Activated CD8-positive, alpha-beta memory T cell treated with anti-CD3 and anti-CD28 coated beads, Interleukin-2, amount 10 ng/mL, durations not matched to agents 7 days and 5 days (primary cell): Measurements from ENCODE around the gene SLC39A1. TPM values are rescaled to one million over a fixed set of nuclear protein-coding genes. Genes with fewer than 3 reads are reported as not detected.

Experiments
- ATAC-seq: fragments of 150-1000 bp; cut with Tn5 transposase; one replicate; pipeline ENCODE4 v1.10.0; 2021; ENCODE audit warnings: moderate library complexity
- CTCF ChIA-PET: fragments of 350-600 bp; sonication (Branson Sonifier 250); formaldehyde crosslinking; loops from one replicate; lab custom pipeline; 2021; ENCODE audit warnings: antibody characterized with exemption; lab: Charles Lee
- DNase-seq: peaks from one replicate; pipeline ENCODE4 v3.0.0-alpha.2; 2020
- H3K27ac Mint-ChIP-seq: one replicate; pipeline ENCODE4 v1.8.0; 2021; ENCODE audit warnings: mild to moderate bottlenecking, mixed read lengths
- H3K27me3 Mint-ChIP-seq: one replicate; pipeline ENCODE4 v1.8.0; 2021; ENCODE audit warnings: mixed read lengths
- H3K36me3 Mint-ChIP-seq: one replicate; pipeline ENCODE4 v1.8.0; 2021; ENCODE audit warnings: mild to moderate bottlenecking, mixed read lengths
- H3K4me1 Mint-ChIP-seq: one replicate; pipeline ENCODE4 v1.8.0; 2021; ENCODE audit warnings: mixed read lengths
- H3K4me3 Mint-ChIP-seq: one replicate; pipeline ENCODE4 v1.8.0; 2021; ENCODE audit warnings: mild to moderate bottlenecking, moderate library complexity, mixed read lengths
- H3K9me3 Mint-ChIP-seq: one replicate; pipeline ENCODE4 v1.8.0; 2022; ENCODE audit warnings: low read depth, mixed read lengths
- total RNA-seq, 2 experiments: library from RNA; stranded (reverse); gene quantifications; one replicate each; pipeline ENCODE4 v1.2.3, GENCODE V29; 2021

Gene SLC39A1
- total RNA-seq, 2 experiments from 2014 or later: 38.1 to 48.0 TPM

GRCh38 chr1:153957744-153958110 lies 5.6 kb downstream of the SLC39A1 start:
- peaks cover 56% of the 10 kb centered on the region for H3K4me1 Mint-ChIP-seq
- H3K27me3 Mint-ChIP-seq: no peaks in the 10 kb centered on the region

GRCh38 chr1:153956997-153957715 lies 6.2 kb downstream of the SLC39A1 start:
- DNase-seq: no peak
- peak overlapping the region; percentile 98 for H3K27ac Mint-ChIP-seq
- H3K9me3 Mint-ChIP-seq: no peaks in the 10 kb centered on the region
- peaks cover 51% of the 10 kb centered on the region for H3K4me1 Mint-ChIP-seq
- CTCF ChIA-PET: interaction anchor here (0.8 to 5.0 kb wide), 8 partner anchors 8 to 36 kb away, joined by 3 to 46 read pairs (median 8); partner anchors contain the start of genes CREB3L4, DENND4B, JTB and RAB13
- H3K27me3 Mint-ChIP-seq: no peaks in the 10 kb centered on the region
- ATAC-seq: no peak
- H3K36me3 Mint-ChIP-seq: peaks cover 31% of the 10 kb centered on the region
- H3K4me3 Mint-ChIP-seq: peak overlapping the region; percentile 97

More at GRCh38 chr1:153957744-153958110, 5.6 kb downstream of the SLC39A1 start:
- DNase-seq (peak; percentile 72), ATAC-seq (peak; percentile 18)
- Mint-ChIP-seq H3K4me3 (peak overlapping the region; percentile 97), H3K36me3 (peaks cover 26% of the 10 kb centered on the region), H3K9me3 (no peaks in the 10 kb centered on the region), H3K27ac (peak overlapping the region; percentile 98)
- CTCF ChIA-PET: interaction anchor here (1.5 to 5.0 kb wide), 5 partner anchors 9 to 161 kb away, joined by 4 to 46 read pairs (median 11); partner anchors contain the start of genes CREB3L4, DENND4B and JTB

GRCh38 chr1:153954826-153955225 lies 8.5 kb downstream of the SLC39A1 start:
- no peaks in the 10 kb centered on the region for H3K27me3 Mint-ChIP-seq
- CTCF ChIA-PET: interaction anchor here (1.0 kb wide), 1 partner anchor 10 kb away, joined by 3 read pairs; no protein-coding TSS in a partner anchor
- H3K9me3 Mint-ChIP-seq: no peaks in the 10 kb centered on the region
- peaks cover 37% of the 10 kb centered on the region for H3K36me3 Mint-ChIP-seq
- ATAC-seq (no peak), DNase-seq (no peak)
- H3K4me3 Mint-ChIP-seq: no peak overlapping the region
- peaks cover 37% of the 10 kb centered on the region for H3K4me1 Mint-ChIP-seq
- H3K27ac Mint-ChIP-seq: no peak overlapping the region

GRCh38 chr1:153953859-153954365 lies 9.4 kb downstream of the SLC39A1 start:
- DNase-seq (no peak), ATAC-seq (no peak)
- Mint-ChIP-seq H3K36me3 (peaks cover 36% of the 10 kb centered on the region), H3K4me1 (peaks cover 32% of the 10 kb centered on the region), H3K9me3 (no peaks in the 10 kb centered on the region), H3K27me3 (no peaks in the 10 kb centered on the region), H3K27ac (peak overlapping the region; percentile 54), H3K4me3 (no peak overlapping the region)
- CTCF ChIA-PET: interaction anchor here (0.9 to 1.0 kb wide), 3 partner anchors 9 to 32 kb away, joined by 3 to 4 read pairs (median 3); partner anchors contain the start of genes CREB3L4 and RAB13

GRCh38 chr1:153951801-153952200 lies 11.5 kb downstream of the SLC39A1 start:
- CTCF ChIA-PET: no interaction called here
- ATAC-seq (no peak), DNase-seq (no peak)
- H3K4me1 Mint-ChIP-seq: peaks cover 28% of the 10 kb centered on the region
- peak overlapping the region; percentile 8 for H3K27ac Mint-ChIP-seq
- H3K27me3 Mint-ChIP-seq: no peaks in the 10 kb centered on the region
- H3K36me3 Mint-ChIP-seq: peaks cover 38% of the 10 kb centered on the region
- H3K4me3 Mint-ChIP-seq: no peak overlapping the region
- no peaks in the 10 kb centered on the region for H3K9me3 Mint-ChIP-seq

GRCh38 chr1:153951183-153951582 lies 12.2 kb downstream of the SLC39A1 start:
- DNase-seq: no peak
- no peaks in the 10 kb centered on the region for H3K27me3 Mint-ChIP-seq
- H3K27ac Mint-ChIP-seq: no peak overlapping the region
- peaks cover 24% of the 10 kb centered on the region for H3K4me1 Mint-ChIP-seq
- CTCF ChIA-PET: no interaction called here
- H3K4me3 Mint-ChIP-seq: no peak overlapping the region
- peaks cover 38% of the 10 kb centered on the region for H3K36me3 Mint-ChIP-seq
- H3K9me3 Mint-ChIP-seq: no peaks in the 10 kb centered on the region
- no peak for ATAC-seq

GRCh38 chr1:153946622-153947241 lies 16.6 kb downstream of the SLC39A1 start, which contains the start of gene DENND4B:
Gene DENND4B (minus strand): TSS chr1:153946718. CDS start chr1:153944374, 2,344 bp downstream.
- H3K36me3 Mint-ChIP-seq: peaks cover 35% of the 10 kb centered on the region
- no peaks in the 10 kb centered on the region for H3K9me3 Mint-ChIP-seq
- H3K27ac Mint-ChIP-seq: peak within 1 kb of the TSS; percentile 98
- H3K4me1 Mint-ChIP-seq: peaks cover 27% of the 10 kb centered on the region
- CTCF ChIA-PET: interaction anchor here (0.6 to 5.1 kb wide), 26 partner anchors 11 to 671 kb away, joined by 3 to 61 read pairs (median 5); partner anchors contain the start of genes CREB3L4, CRTC2, GATAD2B and JTB
- DNase-seq (peak; percentile 83), ATAC-seq (peak; percentile 72)
- peak within 1 kb of the TSS; percentile 83 for H3K4me3 Mint-ChIP-seq
- H3K27me3 Mint-ChIP-seq: no peaks in the 10 kb centered on the region

GRCh38 chr1:153945795-153946621 lies 17.3 kb downstream of the SLC39A1 start:
- DNase-seq: peak; percentile 85
- Mint-ChIP-seq H3K36me3 (peaks cover 37% of the 10 kb centered on the region), H3K9me3 (no peaks in the 10 kb centered on the region), H3K4me1 (peaks cover 27% of the 10 kb centered on the region), H3K4me3 (peak overlapping the region; percentile 83), H3K27me3 (no peaks in the 10 kb centered on the region), H3K27ac (peak overlapping the region; percentile 98)
- CTCF ChIA-PET: interaction anchor here (0.6 to 5.1 kb wide), 27 partner anchors 9 to 672 kb away, joined by 3 to 61 read pairs (median 4); partner anchors contain the start of genes CREB3L4, CRTC2, GATAD2B and JTB
- peak; percentile 52 for ATAC-seq

- ATAC-seq: peak; percentile 70
- peak; percentile 95 for DNase-seq
- Mint-ChIP-seq H3K4me3 (peak overlapping the region; percentile 83), H3K4me1 (peaks cover 27% of the 10 kb centered on the region), H3K36me3 (peaks cover 37% of the 10 kb centered on the region), H3K9me3 (no peaks in the 10 kb centered on the region), H3K27ac (peak overlapping the region; percentile 98), H3K27me3 (no peaks in the 10 kb centered on the region)
- CTCF ChIA-PET: interaction anchor here (0.6 to 5.1 kb wide), 22 partner anchors 9 to 273 kb away, joined by 3 to 61 read pairs (median 7); partner anchors contain the start of genes CREB3L4, CRTC2, GATAD2B and JTB
These were observed 18.1 kb downstream of the SLC39A1 start for GRCh38 chr1:153945131-153945794.

- H3K4me1 Mint-ChIP-seq: peaks cover 27% of the 10 kb centered on the region
- H3K4me3 Mint-ChIP-seq: peak overlapping the region; percentile 83
- DNase-seq (no peak), ATAC-seq (no peak)
- peak overlapping the region; percentile 98 for H3K27ac Mint-ChIP-seq
- H3K36me3 Mint-ChIP-seq: peaks cover 35% of the 10 kb centered on the region
- H3K9me3 Mint-ChIP-seq: no peaks in the 10 kb centered on the region
- CTCF ChIA-PET: interaction anchor here (0.7 to 5.1 kb wide), 17 partner anchors 10 to 272 kb away, joined by 3 to 61 read pairs (median 16); partner anchors contain the start of genes CREB3L4, CRTC2, GATAD2B and JTB
- H3K27me3 Mint-ChIP-seq: no peaks in the 10 kb centered on the region
These were observed 18.6 kb downstream of the SLC39A1 start for GRCh38 chr1:153944827-153945117.

GRCh38 chr1:153944005-153944826 lies 19.1 kb downstream of the SLC39A1 start:
- Mint-ChIP-seq H3K9me3 (no peaks in the 10 kb centered on the region), H3K36me3 (peaks cover 34% of the 10 kb centered on the region), H3K4me1 (peaks cover 27% of the 10 kb centered on the region), H3K27me3 (no peaks in the 10 kb centered on the region), H3K27ac (peak overlapping the region; percentile 98), H3K4me3 (peak overlapping the region; percentile 83)
- CTCF ChIA-PET: interaction anchor here (0.7 to 5.1 kb wide), 17 partner anchors 14 to 950 kb away, joined by 3 to 61 read pairs (median 16); partner anchors contain the start of genes CREB3L4, CRTC2, GATAD2B and JTB
- no peak for DNase-seq
- ATAC-seq: no peak
